HL-60 (cell line): ENCODE results near the gene AP2B1.
A peak's percentile ranks its signal among the peaks of the same experiment; 100 is the strongest.

Experiments used
- DNase-seq, 2 experiments: peaks; one replicate each; pipeline ENCODE4 v3.0.0-alpha.2; 2010 to 2020; ENCODE audit warnings: low read depth in 1 of 2, low spot score in 1 of 2
- H3K27ac ChIP-seq: fragments of 250-450 bp; sonication (Bioruptor Pico); replicated peaks from 2 replicates; pipeline ENCODE4 v1.5.1; 2020; ENCODE audit warnings: mild to moderate bottlenecking, moderate library complexity
- H3K27me3 ChIP-seq: fragments of 250-450 bp; sonication (Bioruptor Pico); 2 replicates; pipeline ENCODE4 v1.5.1; 2021; ENCODE audit warnings: mild to moderate bottlenecking, moderate library complexity; ENCODE audit not compliant: insufficient read depth, poor library complexity, severe bottlenecking
- H3K4me3 ChIP-seq: replicated peaks from 2 replicates; pipeline ENCODE4 v1.5.1; 2011; ENCODE audit warnings: mild to moderate bottlenecking, control low read depth, low read length; ENCODE audit not compliant: insufficient read depth
- GABPA ChIP-seq: IDR thresholded peaks from 2 replicates; pipeline ENCODE4 v1.6.1; 2012; ENCODE audit warnings: low read depth
- POLR2AphosphoS5 ChIP-seq: IDR thresholded peaks from 2 replicates; pipeline ENCODE4 v1.6.1; 2012; ENCODE audit warnings: low read depth
- SPI1 ChIP-seq: IDR thresholded peaks from 2 replicates; pipeline ENCODE4 v1.6.1; 2012; ENCODE audit warnings: low read depth, mild to moderate bottlenecking, borderline replicate concordance
- TF ChIP-seq, protein P1 (sequence below): IDR thresholded peaks from one replicate; pipeline ENCODE4 v1.5.1; 2011; ENCODE audit warnings: low read length, control low read depth, inconsistent platforms; ENCODE audit not compliant: insufficient read depth
- TF ChIP-seq, protein P2 (sequence below): IDR thresholded peaks from 2 replicates; pipeline ENCODE4 v1.6.1; 2012; ENCODE audit warnings: low read depth; ENCODE audit not compliant: insufficient replicate concordance

The AP2B1 gene

DNA sequence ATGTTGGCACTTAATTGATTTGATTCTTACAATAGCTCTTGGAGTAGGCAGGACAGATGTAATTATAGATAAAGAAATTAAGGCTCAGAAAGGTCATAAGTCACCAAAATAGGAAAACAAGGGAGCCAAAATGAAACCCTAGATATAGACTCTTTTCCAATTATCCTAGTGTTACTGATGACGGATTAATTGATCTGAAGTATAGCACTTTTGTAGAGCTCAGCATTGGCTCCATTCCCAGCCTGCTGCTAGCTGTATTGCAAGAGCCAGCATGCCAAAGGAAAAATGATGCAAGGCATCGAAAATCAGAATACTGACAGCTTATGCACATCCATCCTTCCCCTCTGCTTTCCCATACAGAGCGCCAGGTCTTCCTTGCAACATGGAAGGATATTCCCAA, 122.8 kb downstream of the AP2B1 start:
- Histone ChIP-seq H3K27me3 (no peaks in the 10 kb centered on the region), H3K4me3 (no peak overlapping the region), H3K27ac (no peak overlapping the region)
- TF ChIP-seq SPI1 (no peak), POLR2AphosphoS5 (no peak), GABPA (no peak)
- TF ChIP-seq, protein P1, sequence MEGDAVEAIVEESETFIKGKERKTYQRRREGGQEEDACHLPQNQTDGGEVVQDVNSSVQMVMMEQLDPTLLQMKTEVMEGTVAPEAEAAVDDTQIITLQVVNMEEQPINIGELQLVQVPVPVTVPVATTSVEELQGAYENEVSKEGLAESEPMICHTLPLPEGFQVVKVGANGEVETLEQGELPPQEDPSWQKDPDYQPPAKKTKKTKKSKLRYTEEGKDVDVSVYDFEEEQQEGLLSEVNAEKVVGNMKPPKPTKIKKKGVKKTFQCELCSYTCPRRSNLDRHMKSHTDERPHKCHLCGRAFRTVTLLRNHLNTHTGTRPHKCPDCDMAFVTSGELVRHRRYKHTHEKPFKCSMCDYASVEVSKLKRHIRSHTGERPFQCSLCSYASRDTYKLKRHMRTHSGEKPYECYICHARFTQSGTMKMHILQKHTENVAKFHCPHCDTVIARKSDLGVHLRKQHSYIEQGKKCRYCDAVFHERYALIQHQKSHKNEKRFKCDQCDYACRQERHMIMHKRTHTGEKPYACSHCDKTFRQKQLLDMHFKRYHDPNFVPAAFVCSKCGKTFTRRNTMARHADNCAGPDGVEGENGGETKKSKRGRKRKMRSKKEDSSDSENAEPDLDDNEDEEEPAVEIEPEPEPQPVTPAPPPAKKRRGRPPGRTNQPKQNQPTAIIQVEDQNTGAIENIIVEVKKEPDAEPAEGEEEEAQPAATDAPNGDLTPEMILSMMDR = no peak
- TF ChIP-seq, protein P2, sequence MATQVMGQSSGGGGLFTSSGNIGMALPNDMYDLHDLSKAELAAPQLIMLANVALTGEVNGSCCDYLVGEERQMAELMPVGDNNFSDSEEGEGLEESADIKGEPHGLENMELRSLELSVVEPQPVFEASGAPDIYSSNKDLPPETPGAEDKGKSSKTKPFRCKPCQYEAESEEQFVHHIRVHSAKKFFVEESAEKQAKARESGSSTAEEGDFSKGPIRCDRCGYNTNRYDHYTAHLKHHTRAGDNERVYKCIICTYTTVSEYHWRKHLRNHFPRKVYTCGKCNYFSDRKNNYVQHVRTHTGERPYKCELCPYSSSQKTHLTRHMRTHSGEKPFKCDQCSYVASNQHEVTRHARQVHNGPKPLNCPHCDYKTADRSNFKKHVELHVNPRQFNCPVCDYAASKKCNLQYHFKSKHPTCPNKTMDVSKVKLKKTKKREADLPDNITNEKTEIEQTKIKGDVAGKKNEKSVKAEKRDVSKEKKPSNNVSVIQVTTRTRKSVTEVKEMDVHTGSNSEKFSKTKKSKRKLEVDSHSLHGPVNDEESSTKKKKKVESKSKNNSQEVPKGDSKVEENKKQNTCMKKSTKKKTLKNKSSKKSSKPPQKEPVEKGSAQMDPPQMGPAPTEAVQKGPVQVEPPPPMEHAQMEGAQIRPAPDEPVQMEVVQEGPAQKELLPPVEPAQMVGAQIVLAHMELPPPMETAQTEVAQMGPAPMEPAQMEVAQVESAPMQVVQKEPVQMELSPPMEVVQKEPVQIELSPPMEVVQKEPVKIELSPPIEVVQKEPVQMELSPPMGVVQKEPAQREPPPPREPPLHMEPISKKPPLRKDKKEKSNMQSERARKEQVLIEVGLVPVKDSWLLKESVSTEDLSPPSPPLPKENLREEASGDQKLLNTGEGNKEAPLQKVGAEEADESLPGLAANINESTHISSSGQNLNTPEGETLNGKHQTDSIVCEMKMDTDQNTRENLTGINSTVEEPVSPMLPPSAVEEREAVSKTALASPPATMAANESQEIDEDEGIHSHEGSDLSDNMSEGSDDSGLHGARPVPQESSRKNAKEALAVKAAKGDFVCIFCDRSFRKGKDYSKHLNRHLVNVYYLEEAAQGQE = no peak
- DNase-seq = no peak

DNA sequence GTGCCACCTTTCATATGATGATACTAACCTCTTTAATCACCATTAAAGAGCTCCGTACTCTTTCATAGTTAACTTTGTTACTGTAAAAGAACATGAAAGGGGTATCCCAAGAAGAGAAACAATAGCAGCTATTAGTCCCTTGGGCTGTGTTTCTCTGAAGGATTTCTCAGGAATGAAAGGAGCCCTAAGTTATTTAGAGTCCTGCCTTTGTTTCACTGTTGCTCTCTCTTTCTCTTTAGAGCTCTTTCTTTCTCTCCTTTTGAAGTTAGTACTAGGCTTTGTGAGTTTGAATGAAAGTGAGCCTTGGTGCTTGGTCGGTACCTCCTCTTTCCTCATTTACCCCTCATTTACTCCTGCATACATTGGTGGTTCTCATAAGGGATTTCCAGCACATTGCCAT, 123.8 kb downstream of the AP2B1 start:
- Histone ChIP-seq H3K27me3 (no peaks in the 10 kb centered on the region), H3K27ac (no peak overlapping the region), H3K4me3 (no peak overlapping the region)
- DNase-seq = no peak
- TF ChIP-seq GABPA = no peak
- no peak for TF ChIP-seq SPI1
- no peak for TF ChIP-seq POLR2AphosphoS5
- TF ChIP-seq, protein P1 = no peak
- TF ChIP-seq, protein P2 = no peak

DNA sequence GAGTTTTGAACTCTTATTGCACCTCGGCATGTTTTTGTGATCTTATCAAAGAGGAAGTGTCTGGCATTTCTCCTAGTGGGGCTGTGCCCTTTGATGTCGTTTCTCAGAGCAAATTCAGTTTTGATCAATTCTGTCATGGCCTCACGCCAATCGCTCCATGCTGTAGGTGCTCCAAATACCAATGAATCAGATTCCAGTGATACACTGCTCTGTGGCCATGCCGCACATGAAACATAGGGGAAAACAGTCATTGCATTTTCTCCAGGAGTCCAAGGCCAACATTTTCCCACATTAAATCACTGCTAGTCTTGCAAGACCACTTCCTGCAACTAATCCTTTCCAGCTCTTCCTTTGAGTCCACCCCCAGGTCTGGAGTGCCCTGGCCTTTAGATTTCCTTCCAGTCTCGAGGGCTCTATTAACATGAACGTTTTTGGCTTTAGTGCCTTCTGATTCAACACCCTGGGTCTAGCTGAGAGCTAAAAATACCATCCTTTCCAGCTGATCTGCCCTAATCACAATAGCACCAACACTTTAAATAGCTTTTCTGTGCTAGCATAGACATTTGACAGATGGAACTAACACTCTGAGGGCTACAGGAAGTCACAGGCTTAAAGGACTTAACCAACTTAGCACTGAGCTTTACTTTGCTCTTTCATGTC, 126.1 kb downstream of the AP2B1 start:
- Histone ChIP-seq H3K4me3 (no peak overlapping the region), H3K27me3 (no peaks in the 10 kb centered on the region), H3K27ac (no peak overlapping the region)
- no peak for DNase-seq
- TF ChIP-seq SPI1 = peak; percentile 43; the same call in 1 of the 2 replicates
- TF ChIP-seq, protein P1 = no peak
- TF ChIP-seq POLR2AphosphoS5 = no peak

DNA sequence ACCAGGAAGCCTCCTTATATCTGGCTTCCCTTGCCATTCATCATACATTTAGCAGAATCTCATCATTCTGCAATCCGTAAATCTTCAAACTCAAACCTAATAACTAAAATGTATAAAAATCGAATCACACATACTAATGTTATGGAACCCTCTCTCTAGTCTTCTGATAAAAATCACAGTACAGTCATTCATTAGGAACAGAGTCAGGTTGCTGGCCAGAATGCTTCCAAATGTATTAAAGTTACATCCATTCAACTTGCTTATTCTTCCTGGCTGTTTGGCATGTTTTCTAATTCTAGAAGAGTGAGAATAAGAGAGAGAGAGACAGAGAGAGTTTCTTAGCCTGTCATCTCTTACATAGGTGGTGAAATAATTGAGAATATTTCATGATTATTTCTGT, 127.9 kb downstream of the AP2B1 start:
- DNase-seq = no peak
- no peak for TF ChIP-seq GABPA
- TF ChIP-seq, protein P2 = no peak
- TF ChIP-seq POLR2AphosphoS5 = no peak
- TF ChIP-seq, protein P1 = no peak
- no peak for TF ChIP-seq SPI1
- no peak overlapping the region for H3K4me3 ChIP-seq
- H3K27me3 ChIP-seq = no peaks in the 10 kb centered on the region
- no peak overlapping the region for H3K27ac ChIP-seq
